HG03139 (cell line): ENCODE results near the gene CLDN34.

Source experiments
- ATAC-seq: cut with Tn5 transposase; IDR thresholded peaks from one replicate; pipeline ENCODE4 v1.9.1; 2021; ENCODE audit not compliant: unreplicated experiment

The CLDN34 gene

GRCh38 chrX:9966775-9967408, at the start of gene CLDN34:
Gene CLDN34 (plus strand): TSS chrX:9967358. CDS start chrX:9967358, 0 bp downstream.
- ATAC-seq = no peak

- ATAC-seq = no peak
Observed at GRCh38 chrX:9917861-9918260, 49.3 kb upstream of the CLDN34 start.

- ATAC-seq = no peak
Observed at GRCh38 chrX:9919632-9920172, 47.5 kb upstream of the CLDN34 start.

DNA sequence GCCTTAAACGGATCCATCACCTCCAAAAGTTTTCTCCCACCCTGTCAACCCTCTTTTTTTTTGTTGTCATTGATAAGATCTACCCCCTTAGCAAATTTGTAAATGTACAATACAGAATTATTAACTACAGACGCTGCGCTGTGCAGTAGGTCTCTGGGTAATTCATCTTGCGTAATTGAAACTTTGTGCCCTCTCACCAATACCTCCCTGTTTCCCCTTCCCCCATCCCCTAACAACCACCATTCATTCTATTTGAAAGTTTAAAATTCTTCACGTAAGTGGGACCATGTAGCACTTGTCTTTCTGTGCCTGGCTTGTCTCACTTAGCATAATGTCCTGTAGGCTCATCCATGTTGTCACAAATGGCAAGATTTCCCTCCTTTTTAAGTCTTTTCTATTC, 45.8 kb upstream of the CLDN34 start:
- no peak for ATAC-seq

DNA sequence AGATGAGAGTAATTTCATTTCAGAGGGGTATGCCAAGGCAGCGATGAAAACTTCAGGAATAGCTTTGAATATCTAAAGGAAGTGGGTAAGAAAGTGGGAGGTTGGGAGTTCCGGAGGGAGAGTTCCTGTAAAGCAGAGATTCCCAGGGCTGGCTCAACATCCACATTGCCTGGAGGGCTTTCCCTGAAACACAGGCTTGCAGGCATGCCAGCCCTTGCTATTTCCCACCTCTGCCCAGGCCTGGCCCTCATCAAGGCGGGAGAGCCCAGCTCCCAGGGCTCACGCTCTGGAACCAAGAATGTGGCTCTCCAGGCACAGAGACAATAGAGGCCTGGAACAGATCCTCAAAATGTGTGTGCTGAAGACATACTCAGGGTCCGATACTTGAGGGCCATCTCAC, 43.8 kb upstream of the CLDN34 start:
- no peak for ATAC-seq

- ATAC-seq = no peak
Observed at GRCh38 chrX:9926002-9926401, 41.2 kb upstream of the CLDN34 start.

- ATAC-seq = no peak
Observed at GRCh38 chrX:9927698-9928482, 39.3 kb upstream of the CLDN34 start.

DNA sequence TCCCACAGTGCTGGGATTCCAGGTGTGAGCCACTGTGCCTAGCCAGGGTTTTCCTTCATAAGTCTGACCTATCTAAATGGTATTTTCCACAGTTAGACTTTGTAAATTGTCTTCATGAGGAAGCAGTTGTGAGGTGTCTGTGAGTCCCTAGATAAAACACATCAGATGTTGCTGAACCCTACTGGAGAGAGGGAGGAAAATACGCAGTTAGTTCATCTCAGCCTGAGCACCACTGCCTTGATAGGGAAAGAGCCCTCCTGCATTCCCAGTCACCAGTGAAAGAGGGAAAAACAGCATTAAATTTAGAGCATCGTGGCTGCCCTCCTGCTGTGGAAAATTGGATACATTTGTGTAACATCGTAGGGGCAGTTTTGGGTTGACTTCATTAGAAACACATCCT, 31.7 kb upstream of the CLDN34 start:
- no peak for ATAC-seq

DNA sequence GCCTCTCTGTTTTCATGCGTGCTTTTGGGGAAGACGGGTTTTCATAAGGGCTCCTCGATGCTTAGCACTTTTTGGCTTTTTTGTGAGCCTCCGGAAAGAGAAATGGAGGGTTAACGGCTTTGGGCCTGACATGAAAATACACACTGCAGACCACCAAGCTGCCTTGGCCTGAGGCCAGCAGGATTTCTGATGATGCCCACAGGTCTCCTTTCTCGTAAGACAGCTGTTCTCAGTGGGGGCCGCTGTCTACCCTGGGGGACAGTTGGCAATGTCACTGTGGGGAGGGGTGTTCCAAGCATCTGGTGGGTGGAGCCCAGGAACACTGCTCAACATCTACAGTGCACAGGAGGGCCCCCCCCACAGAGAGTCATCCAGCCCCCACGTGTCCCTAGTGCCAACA, 29.4 kb upstream of the CLDN34 start:
- ATAC-seq = no peak

GRCh38 chrX:9938516-9938915, 28.6 kb upstream of the CLDN34 start:
- ATAC-seq = no peak

- ATAC-seq = no peak
Observed at GRCh38 chrX:9940421-9940820, 26.7 kb upstream of the CLDN34 start.

- peak; percentile 82 for ATAC-seq
Observed at GRCh38 chrX:9942086-9942485, 25.1 kb upstream of the CLDN34 start.

DNA sequence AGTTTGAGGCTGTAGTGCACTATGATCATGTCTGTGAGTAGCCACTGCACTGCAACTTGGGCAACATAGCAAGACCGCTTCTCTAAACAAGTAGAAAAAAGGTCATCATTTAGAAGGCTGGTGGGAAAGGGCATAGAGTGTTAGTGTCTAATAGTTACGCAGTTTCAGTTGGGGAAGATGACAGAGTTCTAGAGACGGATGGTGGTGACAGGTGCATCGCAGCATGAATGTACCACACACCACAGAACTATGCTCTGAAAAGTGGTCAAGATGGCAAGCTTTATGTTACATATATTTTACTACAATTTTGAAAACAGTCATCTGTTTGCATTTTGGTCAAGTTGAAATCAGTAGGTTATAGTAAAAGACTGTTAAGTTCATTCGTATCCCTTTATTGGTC, 23.7 kb upstream of the CLDN34 start:
- no peak for ATAC-seq

DNA sequence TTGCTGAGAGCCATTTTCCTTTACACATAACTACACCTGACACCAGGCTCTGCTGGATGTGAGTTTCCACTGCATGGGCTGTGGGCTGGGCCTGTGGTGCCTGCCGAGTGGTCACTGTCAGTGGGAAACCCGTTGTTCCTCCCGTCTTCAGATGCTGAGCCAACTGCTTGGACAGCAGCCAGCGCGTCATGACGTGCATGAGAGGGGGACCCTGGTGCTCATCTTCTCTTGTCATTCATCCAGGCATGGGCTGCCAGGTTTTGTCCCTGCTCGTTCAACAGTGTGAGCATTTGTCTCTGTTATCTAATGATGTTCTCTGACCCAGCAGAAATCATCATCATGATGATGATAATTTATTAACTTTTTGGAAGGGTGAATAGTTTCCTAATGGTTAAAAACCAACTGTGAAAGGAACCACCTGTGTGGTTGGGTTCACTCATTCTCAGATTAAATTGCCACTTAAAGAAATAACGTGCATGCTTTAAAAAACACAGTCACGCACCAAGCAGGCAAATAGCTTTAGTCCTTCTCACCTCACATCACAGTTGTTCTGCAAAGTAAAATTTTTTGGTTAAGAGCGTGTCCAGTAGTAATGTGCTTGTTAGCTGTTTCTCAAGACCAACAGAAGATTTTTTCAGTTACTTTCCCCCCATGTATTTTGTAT, 19.9 kb upstream of the CLDN34 start:
- ATAC-seq = no peak

DNA sequence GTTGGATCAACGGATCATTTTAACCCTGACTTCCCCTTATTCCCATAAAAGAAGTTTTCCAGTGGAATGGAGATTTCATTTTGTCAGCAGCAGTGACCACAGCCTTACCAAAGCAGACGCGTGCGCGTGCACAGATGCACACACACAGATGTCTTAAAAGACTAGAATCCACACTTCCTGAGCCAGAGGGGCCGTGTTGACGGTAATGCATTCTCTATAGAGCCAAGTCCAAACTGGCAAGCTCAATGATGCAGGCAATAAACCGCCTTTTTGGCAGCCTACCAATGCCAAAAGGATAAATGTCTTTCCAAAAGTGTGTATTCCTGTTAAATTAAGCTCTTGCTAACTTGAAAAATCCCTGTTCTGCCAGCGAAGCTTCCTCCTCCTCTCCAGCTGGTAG, 18.8 kb upstream of the CLDN34 start:
- no peak for ATAC-seq

DNA sequence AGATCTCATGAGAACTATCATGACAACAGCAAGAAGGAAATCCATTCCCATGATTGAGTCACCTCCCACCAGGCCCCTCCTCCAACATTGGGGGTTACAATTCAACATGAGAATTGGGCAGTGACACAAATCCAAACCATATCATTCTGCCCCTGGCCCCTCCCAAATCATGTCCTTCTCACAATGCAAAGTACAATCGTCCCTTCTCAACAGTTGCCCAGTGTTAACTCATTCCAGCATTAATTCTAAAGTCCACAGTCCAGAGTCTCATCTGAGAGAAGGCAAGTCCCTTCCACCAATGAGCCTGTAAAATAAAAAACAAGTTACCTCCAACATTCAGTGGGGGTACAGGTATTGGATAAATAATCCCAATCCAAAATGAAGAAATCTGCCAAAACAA, 14.9 kb upstream of the CLDN34 start:
- no peak for ATAC-seq

GRCh38 chrX:9953396-9953795, 13.8 kb upstream of the CLDN34 start:
- ATAC-seq = no peak

DNA sequence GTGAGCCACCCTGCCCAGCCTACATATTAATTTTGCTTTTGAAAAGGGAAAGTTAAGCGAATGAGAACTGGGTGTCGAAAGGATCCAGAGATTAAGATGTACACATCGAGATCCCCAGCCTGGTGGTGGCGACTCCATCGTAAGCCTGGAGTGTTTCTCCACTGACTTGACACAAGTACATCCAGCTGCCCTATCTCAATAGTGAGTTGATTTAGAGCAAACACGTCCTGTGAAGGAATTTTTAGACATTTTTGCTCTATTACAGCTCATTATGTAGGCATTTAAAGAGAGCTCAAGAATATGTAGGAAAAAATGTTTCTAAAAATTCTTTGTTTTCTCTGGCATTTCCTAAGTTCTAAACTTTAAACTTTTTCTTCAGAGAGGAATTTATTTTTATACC, 11.7 kb upstream of the CLDN34 start:
- ATAC-seq = no peak

DNA sequence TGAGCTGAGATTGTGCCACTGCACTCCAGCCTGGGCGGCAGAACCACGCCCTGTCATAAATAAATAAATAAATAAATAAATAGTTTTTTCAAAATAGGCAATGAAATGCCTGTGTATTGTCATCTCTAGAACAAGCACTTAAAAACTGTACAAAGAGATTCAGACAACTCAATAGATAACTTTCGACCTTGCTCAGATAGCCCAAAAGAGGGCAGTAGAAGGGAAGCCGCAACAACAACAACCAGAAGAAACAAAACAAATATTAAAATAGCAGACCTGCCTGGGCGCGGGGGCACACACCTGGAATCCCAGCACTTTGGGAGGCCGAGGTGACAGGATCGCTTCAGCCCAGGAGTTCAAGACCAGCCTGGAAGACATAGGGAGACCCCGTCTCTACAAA, 9.4 kb upstream of the CLDN34 start:
- ATAC-seq = no peak

DNA sequence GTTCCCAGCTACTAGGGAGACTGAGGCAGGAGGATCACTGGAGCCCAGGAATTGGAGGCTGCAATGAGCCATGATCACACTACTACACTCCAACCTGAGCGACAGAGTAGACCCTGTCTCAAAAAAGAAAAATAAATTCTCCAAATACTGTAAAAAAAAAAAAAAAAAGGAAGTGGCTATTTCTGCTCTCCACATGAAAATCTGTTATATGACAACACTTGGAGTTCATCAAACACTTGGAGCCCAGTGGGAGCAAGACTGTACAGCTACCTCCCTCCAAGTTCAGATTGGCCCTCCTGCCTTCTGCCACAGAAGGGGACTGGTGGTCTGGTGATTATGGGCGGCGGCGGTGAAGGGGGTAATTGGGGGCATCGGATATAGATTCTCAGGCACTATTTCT, 9.0 kb upstream of the CLDN34 start:
- no peak for ATAC-seq

DNA sequence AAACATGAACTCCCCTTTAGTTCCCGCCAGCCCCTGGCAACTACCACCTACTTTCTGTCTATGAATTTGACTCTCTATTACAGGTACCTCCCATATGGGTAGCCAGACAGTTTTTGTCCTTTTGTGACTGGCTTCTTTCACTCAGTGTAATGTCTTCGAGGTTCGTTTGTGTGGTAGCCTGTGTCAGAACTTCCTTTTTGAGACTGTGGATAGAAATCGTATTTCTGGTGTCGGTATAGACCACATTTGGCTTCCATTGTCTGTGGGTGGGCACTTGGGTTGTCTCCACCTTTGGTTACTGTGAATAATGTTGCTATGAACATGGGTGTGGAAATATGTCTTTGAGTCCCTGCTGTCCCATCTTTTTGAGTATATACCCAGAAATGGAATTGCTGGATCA, 5.4 kb upstream of the CLDN34 start:
- no peak for ATAC-seq

DNA sequence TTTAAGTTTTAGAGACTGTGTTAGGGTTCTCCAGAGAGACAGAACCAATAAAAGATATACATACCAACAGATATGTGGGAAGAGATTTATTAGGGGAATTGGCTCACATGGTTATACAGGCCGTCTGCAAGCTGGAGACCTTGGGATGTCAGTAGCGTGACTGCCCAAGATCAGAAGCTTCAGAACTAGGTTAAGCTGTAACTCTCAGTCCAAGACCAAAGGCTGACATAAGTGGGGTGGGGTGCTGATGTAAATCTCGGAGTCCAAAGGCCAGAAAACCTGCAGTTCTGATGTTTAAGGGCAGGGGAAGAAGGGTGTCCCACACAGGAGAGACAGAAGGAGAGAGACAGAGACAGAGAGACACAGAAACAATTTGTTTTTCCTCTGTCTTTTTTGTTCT, 10.5 kb downstream of the CLDN34 start:
- no peak for ATAC-seq
